GM04504 (cell line): Measurements from ENCODE around the gene FCSK.
A peak's percentile ranks its signal among the peaks of the same experiment; 100 is the strongest.
"Not testable (repeated sequence)": the region's sequence is repeated elsewhere in the genome, so short reads cannot be mapped to it uniquely, and the experiment has no call there.

Experiments
- DNase-seq: peaks from one replicate; pipeline ENCODE4 v3.0.0-alpha.2; 2012; ENCODE audit warnings: low read depth

FCSK gene

DNA sequence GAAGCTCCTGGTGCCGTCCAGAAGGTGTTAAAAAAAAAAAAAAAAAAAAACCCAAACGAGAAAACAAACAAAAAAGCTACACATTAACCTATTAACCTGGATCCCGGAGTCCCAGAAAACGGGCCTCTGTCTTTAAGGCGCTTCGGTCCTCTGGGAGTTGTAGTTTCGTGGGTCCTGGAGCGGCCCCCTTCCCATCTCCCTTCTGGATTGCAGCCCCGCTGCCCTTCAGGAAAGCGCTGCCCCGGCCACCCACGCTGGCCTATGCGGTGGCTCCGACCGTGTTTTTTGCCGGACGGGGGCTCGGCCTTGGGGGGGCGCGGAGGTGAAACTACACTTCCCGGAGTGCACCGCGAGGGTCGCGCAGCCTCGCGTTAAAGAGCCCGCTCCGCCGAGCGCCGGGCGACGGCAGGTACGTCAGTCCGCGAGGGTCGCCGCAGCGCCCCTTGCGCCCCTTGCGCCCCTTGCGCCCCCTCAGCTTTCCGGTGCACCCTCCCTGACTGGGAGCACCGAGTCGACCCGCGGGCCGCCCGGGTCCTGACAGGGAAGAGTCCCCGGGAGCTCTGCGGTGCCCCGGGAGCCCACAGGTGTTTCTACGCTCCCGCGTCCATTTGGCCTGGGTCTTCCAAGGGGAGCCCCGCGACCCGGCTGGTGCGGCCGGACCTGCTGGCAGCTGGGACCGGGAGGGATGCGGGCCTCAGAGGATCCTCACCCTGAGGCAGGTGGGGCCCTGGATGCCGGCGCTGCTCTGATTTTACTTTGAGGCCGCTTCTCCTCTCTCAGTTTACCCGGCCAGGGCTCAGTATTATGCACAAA is at the start of gene FCSK:
Gene FCSK (plus strand): TSS at position 374 of the 813 bp plus-strand sequence. CDS start 8,596 bp downstream, outside the sequence.
- no peak for DNase-seq

DNA sequence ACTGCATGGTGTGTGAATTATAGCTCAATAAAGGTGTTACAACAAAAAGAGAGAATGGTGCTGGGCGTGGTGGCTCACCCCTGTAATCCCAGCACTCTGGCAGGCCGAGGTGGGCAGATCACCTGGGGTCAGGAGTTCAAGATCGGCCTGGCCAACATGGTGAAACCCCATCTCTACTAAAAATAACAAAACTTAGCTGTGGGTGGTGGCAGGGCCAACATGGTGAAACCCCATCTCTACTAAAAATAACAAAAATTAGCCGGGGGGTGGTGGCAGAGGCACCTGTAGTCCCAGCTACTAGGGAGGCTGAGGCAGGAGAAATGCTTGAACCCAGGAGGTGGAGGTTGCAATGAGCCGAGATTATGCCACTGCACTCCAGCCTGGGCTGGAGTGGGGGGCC is 48.3 kb upstream of the FCSK start:
- DNase-seq, result not testable (repeated sequence)

DNA sequence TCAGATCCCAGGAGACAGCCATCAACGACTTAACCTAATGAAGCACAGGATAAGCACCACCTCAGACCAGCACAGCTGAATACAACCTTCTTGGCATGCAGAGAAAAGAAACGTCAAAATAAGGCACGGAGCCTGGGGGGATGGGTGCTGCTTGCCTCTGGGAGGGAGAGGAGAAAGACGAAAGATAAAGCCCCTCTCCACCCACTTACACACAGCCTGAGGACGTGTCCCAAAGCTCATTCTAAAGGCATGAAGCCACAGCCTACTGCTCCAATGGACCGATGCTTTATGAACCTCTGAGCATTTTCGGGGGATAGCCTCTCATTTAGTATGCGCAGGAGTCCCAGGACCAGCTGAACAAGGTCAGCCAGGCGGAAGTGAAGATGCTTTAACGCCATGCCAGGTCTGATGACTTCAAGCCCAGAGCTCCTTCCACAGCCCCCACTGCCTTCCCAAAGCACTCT is 46.6 kb upstream of the FCSK start:
- no peak for DNase-seq

DNA sequence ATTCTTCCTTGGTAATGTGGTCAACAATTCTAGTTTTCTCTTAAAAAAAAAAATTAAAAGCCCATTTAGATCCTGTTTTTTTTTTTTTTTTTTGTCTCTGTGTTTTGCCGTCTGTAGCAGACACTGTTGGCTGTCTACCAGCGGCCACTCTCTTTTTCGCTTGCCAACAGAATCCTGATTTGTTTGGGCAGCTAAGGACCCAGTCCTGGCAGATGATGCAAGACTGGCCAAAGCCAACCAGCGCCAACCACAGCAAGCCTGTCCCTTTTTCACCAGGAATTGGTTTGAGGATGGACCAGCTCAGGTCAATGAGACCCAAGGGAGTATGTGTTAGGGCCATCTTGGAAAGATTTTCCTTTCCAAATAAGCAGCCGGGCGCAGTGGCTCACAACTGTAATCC is 43.7 kb upstream of the FCSK start:
- DNase-seq, result no peak

DNA sequence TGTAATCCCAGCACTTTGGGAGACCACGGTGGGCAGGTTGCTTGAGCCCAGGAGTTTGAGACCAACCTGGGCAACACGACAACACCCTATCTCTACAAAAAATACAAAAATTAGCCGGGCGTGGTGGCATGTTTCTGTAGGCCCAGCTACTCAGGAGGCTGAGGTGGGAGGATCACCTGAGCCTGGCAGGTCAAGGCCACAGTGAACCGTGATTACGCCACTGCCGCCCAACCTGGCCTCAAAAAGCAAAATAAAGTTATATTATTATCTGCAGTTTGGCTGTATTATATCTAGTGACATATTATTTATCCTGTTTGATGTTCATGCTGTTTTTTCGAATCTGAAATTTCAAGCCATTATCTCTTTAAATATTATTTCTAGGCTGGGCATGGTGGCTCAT is 42.0 kb upstream of the FCSK start:
- no peak for DNase-seq

DNA sequence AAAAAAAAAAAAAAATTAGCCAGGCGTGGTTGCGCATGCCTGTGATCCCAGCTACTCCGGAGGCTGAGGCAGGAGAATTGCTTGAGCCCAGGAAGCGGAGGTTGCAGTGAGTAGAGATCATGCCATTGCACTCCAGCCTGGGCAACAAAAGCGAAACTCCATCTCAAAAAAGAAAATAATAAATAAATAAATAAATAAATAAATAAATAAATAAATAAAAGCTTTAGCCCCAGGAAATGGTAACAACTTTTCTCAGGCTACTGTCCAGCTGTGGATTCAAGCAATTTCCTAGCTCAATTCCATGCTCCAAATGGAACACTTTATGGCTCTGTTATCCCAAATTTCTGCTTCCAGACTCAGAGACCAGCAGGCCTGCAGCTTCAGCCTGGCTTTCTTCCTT is 40.8 kb upstream of the FCSK start:
- DNase-seq, result not testable (repeated sequence)

DNA sequence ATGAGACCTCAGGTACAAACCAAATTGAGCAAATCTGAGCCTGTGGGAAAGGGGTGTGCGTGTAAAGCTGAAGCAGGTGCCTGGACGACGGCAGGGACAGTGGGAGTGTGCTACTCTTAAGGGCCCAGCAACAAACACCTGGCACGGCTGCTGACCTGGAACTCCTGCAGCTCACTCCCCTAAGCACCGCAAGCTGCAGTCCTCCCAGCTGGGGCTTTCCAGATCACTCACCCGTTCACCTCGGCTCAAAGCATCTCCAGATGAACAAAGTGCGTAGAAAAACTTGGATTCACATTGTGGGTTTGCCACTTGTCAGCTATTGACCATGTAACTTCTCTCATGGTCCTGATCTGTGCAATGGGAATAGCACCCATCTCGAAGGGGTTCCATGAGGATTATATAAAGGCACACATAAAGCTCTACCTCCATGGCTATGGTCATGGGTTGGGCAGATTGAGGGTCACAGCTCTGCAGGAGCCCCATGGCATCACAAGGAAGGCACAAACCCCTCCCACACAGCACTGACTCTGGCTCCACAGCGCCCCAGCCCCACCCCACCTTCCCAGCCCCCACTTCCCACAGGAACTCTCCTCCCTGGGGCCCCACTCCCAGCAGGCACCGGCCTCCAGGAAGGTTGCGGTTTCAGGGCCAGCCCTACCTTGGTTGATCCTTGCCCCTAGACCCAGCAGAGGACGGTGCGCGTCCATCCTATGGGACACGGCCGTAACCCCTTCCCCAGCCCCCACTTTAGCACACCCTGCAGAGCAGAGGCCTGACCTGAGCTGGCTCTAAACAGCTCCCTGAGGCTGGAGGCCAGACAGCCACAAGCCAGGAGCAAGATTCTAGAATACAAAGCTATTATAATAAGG is 37.4 kb upstream of the FCSK start:
- no peak for DNase-seq

DNA sequence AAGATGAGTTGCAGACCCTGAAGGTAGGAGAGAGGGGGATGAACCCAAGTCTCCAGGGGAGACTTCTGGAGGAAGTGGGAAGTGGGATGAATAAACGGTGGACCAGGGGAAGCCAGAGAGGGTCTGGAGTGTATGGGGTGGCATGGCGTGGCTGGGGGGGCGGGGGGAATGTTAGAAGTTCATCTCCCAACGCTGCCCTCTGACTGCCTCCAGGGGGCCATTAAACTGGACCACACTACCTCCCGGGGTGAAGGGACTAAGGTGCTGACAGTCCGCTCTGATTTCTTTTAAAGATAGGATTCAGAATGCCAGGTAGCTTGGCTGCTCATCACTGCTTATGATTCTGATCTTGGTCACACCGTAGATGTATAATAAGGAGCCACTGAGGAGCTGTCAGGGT is 36.7 kb upstream of the FCSK start:
- no peak for DNase-seq

DNA sequence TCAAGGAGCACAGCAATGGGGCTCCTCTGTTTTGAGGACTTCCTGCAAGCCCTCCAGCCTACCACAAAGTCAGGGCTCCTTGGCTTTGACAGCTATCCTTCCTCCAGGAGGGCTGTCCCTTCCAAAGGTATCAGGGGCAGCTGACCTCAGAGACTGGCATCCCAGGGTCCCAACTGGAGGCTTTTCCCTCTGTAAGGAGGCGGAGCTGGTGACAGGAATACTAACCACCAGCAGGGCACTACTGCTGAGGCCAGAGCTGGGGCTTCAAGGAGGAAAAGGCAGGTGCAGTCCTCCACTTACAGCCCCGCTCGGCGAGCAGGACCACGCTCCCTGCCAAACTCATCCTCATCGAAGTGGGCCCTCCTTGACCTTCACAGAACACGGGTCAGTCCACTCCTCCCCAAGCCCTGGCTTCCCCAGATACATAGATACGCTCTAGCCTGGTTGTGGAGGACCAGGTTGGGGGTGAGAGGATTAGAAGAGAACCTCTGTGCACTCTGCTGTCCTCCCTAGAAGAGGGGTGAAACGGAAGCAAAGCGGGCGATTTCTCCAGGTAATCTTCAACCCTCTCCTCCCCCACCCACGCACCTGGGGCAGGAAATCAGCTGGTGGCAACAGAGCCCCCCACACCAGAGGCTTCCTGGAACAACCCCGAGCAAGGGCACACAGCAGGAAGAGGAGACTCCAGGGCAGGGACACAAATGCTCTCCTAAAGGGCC is 36.0 kb upstream of the FCSK start:
- DNase-seq, result no peak

DNA sequence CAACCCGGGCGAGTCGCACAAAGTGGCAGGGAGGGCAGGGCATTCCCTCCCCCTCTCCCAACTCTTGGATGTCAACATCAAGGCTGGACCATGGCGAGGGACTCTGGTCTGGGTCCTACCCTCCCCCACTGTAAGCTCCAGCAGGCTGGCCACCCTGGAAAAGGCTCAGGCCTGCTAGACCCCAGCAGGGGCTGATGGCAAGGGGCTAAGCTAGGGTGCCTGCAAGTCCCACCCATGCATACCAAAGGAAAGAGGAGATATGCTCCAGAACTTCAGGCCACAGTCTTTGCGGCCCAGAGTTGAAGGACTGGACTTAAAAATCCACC is 35.4 kb upstream of the FCSK start:
- DNase-seq, result no peak

DNA sequence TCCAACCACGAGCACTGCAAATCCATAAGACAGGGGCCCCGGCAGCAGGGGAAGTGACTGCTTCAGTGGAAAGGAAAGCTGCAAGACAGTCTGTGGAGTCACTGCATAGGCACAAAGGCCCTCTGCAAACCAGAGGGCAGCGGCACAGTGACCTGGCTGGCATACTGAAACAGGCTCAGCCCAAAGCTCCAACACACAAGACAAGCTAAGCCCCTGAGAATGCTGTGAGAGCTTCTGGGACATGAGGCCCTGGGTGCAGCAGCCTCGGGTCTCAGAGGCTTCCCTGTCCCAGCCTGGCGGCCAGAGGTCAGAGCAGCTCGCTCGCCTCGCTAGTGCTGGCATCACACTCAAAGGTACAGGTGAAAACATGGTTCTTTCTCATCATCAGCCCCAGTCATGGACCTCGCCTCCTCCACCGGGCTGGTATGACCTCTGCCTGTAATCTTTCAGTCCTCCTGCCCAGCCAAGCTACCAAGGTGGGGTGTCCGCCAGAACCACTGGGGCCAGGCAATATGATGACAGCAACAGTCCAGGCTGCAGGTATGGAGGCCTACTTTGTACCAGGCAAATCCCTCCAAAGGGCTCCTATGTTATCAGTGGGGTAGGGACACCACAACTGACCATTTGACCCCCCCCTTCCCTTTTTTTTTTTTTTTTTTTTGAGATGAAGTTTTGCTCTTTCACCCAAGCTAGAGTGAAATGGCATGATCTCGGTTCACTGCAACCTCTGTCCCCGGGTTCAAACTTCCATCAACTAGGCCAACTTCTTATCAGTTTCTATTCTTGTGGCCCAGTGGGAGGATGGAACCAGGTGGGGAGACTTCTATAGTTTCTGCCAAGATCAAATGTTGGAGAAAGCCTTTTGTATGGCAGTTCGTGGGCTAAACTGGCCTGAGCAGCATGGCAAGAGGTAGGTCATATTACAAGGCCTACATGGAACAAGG is 34.7 kb upstream of the FCSK start:
- DNase-seq, result no peak

DNA sequence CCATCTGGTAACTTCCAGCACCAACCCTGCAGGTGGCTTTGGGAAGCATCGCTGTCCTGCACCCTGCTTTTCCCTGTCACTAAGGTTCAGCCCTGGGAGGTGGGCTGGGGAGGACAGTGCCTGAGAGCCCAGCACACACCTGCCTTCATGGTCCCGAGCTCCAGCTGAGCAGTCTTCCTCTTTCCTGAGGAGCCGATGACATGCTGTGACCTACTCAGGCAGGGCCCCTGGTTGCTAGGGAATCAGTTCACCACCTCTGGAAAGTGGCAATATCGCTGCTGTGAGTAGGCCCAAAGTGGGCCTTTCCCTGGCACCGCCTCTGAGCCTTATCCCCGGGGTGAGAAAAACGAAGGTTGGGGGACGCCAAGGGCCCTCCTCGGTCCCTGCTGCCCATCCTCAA is 33.4 kb upstream of the FCSK start:
- DNase-seq, result no peak

DNA sequence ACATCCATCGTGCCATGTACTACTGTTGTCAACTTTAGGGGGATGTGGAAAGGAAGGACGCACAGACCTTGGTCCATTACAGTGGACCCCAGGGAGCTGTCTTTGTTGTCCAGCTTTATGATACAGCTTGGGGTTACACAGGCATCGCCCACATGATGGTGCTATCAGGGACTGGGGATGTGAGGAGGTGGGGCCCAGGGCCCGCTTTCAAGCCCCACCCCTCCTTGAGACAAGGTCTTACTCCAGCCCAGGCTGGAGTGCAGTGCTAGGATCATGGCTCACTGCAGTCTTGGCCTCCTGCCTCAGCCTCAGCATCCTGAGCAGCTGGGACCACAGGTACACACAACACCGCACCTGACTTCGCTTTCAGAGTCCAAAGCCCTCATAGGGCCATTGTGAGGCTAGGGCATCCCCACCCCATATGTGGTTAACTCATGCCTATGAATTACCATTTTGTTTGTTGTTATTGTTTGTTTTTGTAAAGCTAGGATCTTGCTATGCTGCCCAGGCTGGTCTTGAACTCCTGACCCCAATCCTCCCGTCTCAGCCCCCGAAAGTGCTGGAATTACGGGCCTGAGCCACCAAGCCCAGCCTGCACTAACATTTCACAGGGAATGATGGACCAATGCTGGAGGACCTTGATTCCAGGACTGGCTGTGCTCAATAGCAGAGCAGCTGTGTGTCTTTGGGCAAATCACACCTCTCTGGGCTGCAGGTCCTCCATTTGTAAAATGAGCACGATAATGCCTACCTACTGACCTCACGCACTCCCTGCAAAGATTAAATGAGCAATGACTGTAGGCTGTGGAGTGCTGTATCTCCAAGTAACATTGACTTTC is 32.7 kb upstream of the FCSK start:
- no peak for DNase-seq

DNA sequence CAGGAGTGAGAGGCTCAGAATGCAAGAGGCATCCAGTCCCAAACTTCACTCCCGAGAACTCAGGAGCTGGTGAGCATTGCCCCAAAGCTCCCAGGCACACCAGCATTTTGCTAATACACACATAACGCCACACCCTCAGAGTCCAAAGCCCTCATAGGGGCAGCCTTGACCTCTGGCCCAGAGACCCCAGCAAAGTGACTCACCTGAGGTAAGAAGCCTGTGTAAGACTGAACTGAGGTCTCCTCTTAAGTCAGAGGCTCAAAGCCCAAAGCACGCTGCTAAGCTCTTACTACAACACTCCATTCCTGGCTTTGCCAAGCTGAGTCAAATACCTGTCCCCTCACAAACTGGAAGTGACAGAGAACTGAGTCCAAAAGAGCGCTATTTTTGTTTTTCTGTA is 31.9 kb upstream of the FCSK start:
- no peak for DNase-seq

DNA sequence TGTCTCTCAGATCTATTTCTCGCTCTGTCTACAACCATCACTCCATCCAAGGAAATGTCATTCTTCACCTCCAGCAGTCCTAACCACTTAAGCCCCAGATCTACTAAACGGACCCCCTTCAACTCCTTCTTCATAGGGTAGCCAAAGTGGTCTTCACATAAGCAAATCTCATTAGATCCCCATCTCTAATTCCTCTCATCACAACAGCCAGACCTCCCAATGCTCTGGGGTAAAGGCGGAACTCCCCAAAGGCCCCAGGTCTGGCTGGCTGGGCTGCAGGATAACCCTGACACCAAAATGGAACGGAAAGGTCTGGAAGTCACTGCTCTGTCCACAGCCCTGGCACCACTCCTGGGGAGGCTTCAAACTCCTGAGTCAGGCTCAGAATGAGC is 26.6 kb upstream of the FCSK start:
- no peak for DNase-seq

DNA sequence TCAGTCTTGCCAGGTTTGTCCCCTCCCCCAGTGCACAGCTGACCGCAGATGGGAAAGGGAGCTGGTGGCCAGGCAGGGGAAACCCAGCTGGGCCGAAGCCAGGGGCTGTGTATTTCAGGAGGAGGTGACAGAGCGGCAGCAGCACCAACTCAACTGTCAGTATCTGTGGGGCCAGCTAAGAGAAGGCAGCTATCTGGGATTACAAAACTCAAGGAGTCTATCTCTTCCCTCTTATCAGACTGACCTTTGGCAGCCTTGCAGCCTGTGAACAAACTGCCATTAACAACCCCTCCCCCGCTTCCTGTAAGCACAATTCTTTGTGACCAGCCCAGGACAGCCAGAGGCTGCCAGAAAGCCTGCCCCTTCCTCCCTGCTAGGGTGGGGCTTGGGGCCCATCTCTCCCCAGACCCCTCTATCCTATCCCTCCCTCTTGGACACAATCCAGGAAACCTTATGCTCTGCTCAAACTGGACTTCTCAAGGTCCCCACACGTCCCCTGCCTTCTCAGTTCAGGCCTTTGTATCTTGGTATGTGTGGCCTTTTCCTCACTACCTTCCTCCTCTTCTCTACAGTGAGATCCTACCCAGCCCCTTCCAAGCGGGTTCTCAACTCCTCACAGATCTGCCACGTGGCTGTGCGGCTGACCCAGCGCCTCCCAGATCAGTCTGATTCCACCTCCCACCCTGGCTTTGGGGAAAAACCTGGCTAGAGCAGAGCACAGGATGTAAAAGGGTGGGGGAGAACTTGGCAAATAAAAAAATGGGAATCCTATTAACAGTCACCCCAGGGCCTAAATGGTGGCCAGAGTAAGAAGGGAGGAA is 26.0 kb upstream of the FCSK start:
- DNase-seq, result peak; percentile 94

DNA sequence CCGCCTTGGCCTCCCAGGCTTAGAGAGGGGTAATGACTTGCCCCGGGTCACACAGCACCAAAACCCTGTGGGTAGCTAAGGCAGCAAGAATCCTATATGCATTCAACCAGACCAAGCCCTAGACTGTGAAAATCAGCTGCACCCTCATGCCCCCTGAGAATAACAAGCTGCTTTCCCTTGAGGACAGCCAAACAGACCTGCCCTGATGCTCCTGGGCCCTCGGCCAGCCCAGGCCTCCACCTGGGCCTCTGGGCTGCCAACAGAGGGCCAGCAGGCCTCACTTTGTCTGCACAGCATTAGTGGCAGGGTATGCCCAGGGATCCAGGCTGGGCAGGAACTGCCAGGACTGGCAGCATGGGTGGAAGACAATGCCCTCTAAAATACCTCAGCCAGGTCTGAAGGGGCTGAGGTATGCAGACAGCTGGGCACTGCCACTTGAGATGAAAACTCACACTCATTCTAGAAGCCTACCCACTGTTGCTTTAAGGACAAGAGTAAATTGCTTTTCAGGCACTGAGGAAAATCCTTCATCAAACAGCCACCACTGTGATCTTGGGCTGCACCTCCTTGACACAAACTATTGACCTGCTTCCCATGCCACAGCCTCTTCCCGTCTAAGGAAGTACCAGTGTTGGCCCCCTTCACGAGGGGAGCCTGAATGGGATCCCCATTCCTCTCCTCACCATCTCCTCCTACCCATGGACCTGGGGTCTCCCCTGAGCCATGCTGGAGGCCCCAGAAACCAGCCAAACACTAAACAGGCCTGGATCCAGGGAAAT is 24.3 kb upstream of the FCSK start:
- no peak for DNase-seq

DNA sequence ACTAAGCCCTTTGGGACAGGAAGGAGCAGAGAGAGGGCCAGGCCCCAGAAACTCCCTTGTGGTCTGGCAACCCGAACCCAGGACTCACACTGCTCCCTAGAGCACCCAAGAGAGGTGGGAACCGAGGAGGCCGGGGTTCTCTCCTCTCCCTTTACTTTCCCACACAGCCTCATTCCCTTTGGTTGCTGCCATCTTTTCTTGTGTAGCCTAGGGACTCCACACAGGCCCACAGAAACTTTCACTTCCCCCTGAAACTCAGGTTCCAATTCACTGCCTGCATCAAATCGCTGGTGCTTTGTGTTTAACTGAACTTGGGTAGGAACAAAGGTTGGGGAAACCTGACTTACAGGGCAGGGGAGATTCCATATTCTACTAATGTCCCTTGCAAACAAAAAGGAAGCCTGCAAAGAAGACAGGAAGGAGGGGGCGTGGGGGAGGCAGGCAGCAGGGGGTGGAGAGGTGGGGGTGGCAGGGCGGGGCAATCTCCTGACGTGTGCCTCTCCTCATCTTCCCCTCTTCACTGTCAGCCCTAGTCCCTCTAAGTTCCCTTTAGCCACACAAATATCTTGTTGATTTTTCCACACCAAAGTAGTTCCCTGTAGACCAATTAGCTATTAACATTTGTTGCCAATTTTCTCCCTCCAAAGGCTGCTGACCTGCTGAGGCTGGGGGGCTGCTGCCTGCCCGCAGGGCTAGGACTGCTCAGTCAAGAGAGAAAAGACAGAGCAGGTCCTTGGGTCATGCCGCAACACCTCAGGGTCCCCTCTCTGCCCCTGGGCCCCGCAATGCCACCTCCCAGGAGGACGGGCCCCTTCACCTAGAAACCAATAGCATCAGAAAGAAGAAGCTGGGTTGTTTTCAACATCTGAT is 23.5 kb upstream of the FCSK start:
- no peak for DNase-seq
